ENCODE data around the gene ITGA5.

DNA sequence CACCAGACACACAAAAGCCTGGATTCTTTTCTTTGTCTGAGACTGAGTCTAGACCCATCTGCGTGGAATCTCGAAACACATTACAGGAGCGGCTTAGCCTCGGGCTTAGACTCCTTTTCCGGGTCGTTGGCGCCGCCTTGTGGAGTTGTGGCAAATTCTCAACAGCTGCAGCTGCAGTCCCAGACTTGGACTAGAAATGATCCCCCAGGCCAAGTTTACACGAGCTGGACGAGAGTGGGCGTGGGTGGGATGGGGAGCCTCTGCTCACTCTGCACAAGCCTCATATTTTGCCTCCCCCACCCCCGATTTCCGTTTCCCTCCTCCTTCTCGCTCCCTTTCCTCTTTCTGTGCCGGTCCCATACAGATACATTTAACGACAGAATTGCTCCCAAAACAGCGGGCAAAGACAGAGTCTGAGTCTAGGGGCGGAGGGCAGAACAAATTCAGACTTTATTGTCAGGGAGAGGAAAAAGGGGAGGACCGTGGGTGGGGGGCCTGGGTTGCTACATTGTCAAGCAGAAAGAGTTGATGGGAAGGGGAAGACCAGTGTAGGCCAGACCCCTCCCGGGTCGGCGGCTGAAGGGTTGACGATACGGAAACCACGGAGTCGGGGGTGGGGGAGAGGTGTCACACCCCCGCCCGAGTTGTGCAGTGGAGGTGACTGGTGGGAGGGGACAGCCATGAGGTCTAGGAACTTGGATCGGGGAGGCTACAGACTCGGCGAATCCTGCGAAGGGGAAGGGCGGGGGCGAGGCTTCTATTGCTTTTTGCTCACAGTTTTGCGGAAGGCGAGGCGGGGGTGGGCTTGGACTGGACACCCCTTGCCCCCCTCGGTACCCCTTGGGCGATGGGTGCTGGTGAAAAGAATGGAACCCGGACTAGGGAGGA lies 50.1 kb downstream of the ITGA5 start:
- TF ChIP-seq POLR2A (IDR thresholded peaks at IDR 0.05; ENCODE audit: low read depth, low read length) (no peak), POLR2AphosphoS5 (IDR thresholded peaks at IDR 0.05; ENCODE audit: low read depth, low read length) (no peak), TAF1 (IDR thresholded peaks at IDR 0.05; ENCODE audit: borderline replicate concordance, low read depth, low read length) (no peak)

All from GM12892 (cell line).